GM18858 (cell line): ENCODE results near the gene FER.

ENCODE experiments used
- ATAC-seq: cut with Tn5 transposase; IDR thresholded peaks from one replicate; pipeline ENCODE4 v1.9.1; 2021; ENCODE audit not compliant: unreplicated experiment

The FER gene

DNA sequence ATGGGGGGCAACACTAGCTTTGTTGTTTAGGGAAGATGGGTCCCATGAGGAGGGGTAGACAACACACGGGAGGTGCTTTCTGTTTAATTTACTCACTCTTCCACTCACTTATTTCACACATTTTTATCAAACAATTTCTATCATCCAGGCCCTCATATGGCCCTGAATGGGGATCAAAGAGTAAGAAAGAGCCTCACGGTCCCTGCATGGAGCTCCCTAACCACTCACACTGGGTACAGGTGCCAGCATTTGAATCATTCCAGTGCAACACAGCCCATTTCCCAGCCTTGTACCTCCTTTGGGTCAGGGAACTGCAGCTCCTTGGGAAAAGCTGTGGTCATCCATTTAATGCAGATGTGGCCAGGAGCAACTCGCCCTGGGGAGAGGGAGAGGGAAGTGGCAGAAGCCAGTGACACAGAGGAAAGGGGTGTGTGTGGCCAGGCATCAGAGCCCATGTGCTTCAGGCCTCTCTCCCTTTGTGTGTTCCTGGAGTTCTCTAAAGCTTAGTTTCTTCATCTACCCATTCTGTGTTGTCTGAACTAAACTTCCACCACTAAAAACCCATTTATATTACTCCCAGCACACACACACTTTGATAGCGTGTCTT lies 476.7 kb downstream of the FER start:
- no peak for ATAC-seq

GRCh38 chr5:109225716-109226625 lies 478.3 kb downstream of the FER start:
- ATAC-seq: no peak

DNA sequence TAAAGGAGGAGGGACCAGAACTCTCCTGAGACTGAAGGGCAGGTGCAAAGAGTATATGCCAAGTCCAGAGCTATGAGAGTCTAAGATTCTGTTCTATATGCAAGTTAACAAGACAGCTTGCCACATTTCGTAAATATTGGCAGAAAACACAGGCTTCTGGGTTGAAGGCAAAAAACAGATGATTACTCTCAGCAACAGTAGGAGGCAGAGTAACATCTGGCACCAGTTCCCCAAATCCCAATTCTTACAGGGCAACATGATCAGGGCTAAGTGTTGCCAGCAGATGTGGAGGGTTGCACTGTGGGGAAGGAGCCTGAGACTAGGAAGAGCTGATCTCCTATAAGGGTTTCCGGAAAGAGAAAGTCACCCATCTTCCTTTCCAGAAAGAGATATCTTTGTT lies 482.7 kb downstream of the FER start:
- no peak for ATAC-seq

- no peak for ATAC-seq
Observed at GRCh38 chr5:109231331-109231730, 483.6 kb downstream of the FER start.

- no peak for ATAC-seq
Observed at GRCh38 chr5:109234381-109234780, 486.7 kb downstream of the FER start.

GRCh38 chr5:109239456-109239855 lies 491.8 kb downstream of the FER start:
- ATAC-seq: no peak

DNA sequence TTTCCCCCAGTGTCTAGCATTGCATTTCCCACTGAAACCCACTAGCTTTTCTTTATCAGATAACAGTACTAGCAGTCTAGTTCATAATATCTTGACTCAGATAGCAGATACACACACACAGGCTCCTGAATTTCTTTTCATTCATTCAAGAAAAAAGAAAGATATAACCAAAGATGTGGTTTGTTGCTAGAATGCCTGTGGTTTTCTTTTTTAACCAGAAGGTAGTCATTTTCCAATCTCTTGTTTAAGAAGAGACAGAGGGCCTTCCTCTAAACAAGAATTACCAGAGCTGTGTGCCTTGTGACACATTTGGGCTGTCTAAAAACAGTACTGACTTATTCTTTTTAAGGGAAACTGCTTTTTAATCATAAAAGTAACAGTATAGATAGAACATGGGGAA lies 494.8 kb downstream of the FER start:
- ATAC-seq: no peak

DNA sequence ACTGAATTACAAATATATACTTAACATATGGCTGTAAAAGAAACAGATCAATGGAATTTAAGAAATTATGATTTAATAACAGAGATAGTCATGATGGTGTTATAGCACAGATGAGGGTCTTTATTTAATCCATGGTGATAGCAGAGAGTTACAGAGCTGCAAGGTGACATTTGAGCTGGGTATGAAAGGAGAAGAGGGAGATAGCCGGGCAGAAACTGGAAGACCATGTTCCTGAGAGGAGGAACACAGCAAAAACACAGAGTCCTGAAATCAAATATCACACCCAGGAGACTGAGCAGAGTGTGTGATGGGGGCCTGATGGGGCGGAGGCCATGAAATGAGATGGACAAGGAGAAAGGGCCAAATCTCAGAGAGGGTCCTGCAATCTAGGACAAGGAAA lies 498.7 kb downstream of the FER start:
- ATAC-seq: no peak
